ENCODE measurements around the gene GALNT7. TPM values are rescaled to one million over a fixed set of nuclear protein-coding genes. Genes with fewer than 3 reads are reported as not detected.

GALNT7 gene
- total RNA-seq, 1 donor from 2014 or later, result 8.2 TPM

GRCh38 chr4:173171987-173172386 lies 3.4 kb downstream of the GALNT7 start:
- TF ChIP-seq, protein P1, sequence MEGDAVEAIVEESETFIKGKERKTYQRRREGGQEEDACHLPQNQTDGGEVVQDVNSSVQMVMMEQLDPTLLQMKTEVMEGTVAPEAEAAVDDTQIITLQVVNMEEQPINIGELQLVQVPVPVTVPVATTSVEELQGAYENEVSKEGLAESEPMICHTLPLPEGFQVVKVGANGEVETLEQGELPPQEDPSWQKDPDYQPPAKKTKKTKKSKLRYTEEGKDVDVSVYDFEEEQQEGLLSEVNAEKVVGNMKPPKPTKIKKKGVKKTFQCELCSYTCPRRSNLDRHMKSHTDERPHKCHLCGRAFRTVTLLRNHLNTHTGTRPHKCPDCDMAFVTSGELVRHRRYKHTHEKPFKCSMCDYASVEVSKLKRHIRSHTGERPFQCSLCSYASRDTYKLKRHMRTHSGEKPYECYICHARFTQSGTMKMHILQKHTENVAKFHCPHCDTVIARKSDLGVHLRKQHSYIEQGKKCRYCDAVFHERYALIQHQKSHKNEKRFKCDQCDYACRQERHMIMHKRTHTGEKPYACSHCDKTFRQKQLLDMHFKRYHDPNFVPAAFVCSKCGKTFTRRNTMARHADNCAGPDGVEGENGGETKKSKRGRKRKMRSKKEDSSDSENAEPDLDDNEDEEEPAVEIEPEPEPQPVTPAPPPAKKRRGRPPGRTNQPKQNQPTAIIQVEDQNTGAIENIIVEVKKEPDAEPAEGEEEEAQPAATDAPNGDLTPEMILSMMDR (IDR thresholded peaks at IDR 0.05), result no peak
- Histone ChIP-seq H3K4me1 (peaks cover 0 to 17% of the 10 kb centered on the region in 2 donors), H3K9me3 (no peaks in the 10 kb centered on the region), H3K36me3 (no peaks in the 10 kb centered on the region), H3K27ac (no peak overlapping the region), H3K27me3 (no peaks in the 10 kb centered on the region), H3K4me3 (no peak overlapping the region)
- no peak for DNase-seq (ENCODE audit: low spot score in 2 of 2)
- intact Hi-C loops (cut with DNase I), result no loop called here

- Histone ChIP-seq H3K4me1 (peaks cover 0 to 12% of the 10 kb centered on the region in 2 donors), H3K27ac (no peak overlapping the region), H3K36me3 (no peaks in the 10 kb centered on the region), H3K4me3 (no peak overlapping the region), H3K27me3 (no peaks in the 10 kb centered on the region), H3K9me3 (no peaks in the 10 kb centered on the region)
- intact Hi-C loops (cut with DNase I), result no loop called here
- TF ChIP-seq, protein P1 (IDR thresholded peaks at IDR 0.05), result no peak
- DNase-seq (ENCODE audit: low spot score in 2 of 2), result no peak
These were observed 5.6 kb downstream of the GALNT7 start for GRCh38 chr4:173174184-173174583.

DNA sequence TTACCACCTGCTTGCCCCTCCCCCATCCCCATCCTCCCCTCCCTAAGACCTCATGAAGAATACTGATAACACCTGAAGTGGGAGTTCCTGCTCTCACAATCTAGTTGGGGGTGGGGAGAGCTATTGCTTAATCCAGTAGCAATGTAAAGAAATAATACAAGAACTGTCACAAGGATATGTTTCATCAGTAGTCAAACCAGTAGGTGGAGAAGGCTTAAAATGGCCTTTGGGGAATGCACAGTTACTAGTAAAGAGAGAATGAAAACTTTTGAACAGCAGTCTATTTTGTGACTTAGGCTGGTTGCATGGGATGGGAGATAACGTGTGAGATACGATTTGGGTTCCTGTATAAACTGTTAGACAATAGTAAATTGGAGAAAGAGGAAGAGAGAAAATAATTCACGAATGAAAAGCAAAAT lies 6.0 kb downstream of the GALNT7 start:
- H3K4me3 ChIP-seq, result no peak overlapping the region
- H3K4me1 ChIP-seq, result peaks cover 0 to 12% of the 10 kb centered on the region in 2 donors
- TF ChIP-seq, protein P1 (IDR thresholded peaks at IDR 0.05), result no peak
- H3K27me3 ChIP-seq, result no peaks in the 10 kb centered on the region
- intact Hi-C loops (cut with DNase I), result no loop called here
- no peak for DNase-seq (ENCODE audit: low spot score in 2 of 2)
- H3K36me3 ChIP-seq, result no peaks in the 10 kb centered on the region
- no peak overlapping the region for H3K27ac ChIP-seq
- no peaks in the 10 kb centered on the region for H3K9me3 ChIP-seq

- no peak overlapping the region for H3K27ac ChIP-seq
- intact Hi-C loops (cut with DNase I), result no loop called here
These were observed 7.4 kb downstream of the GALNT7 start for GRCh38 chr4:173176010-173176409.

GRCh38 chr4:173177232-173177631 lies 8.6 kb downstream of the GALNT7 start:
- no peaks in the 10 kb centered on the region for H3K9me3 ChIP-seq
- intact Hi-C loops (cut with DNase I), result no loop called here
- no peaks in the 10 kb centered on the region for H3K36me3 ChIP-seq
- no peaks in the 10 kb centered on the region for H3K27me3 ChIP-seq
- H3K27ac ChIP-seq, result no peak overlapping the region
- TF ChIP-seq, protein P1 (IDR thresholded peaks at IDR 0.05), result no peak
- DNase-seq (ENCODE audit: low spot score in 2 of 2), result no peak
- H3K4me3 ChIP-seq, result no peak overlapping the region
- peaks cover 0 to 5% of the 10 kb centered on the region in 2 donors for H3K4me1 ChIP-seq

More at GRCh38 chr4:173176010-173176409, 7.4 kb downstream of the GALNT7 start:
- no peak for DNase-seq (ENCODE audit: low spot score in 2 of 2)
- H3K27me3 ChIP-seq, result no peaks in the 10 kb centered on the region
- no peak overlapping the region for H3K4me3 ChIP-seq
- peaks cover 0 to 9% of the 10 kb centered on the region in 2 donors for H3K4me1 ChIP-seq
- TF ChIP-seq, protein P1 (IDR thresholded peaks at IDR 0.05), result no peak
- no peaks in the 10 kb centered on the region for H3K9me3 ChIP-seq
- H3K36me3 ChIP-seq, result no peaks in the 10 kb centered on the region

- TF ChIP-seq, protein P1 (IDR thresholded peaks at IDR 0.05), result no peak
- intact Hi-C loops (cut with DNase I), result no loop called here
- DNase-seq (ENCODE audit: low spot score in 2 of 2), result no peak
- Histone ChIP-seq H3K36me3 (no peaks in the 10 kb centered on the region), H3K9me3 (no peaks in the 10 kb centered on the region), H3K4me1 (peaks cover 0 to 5% of the 10 kb centered on the region in 2 donors), H3K27ac (peak overlapping the region in 1 of 2 donors; percentile 6), H3K4me3 (no peak overlapping the region), H3K27me3 (no peaks in the 10 kb centered on the region)
These were observed 9.5 kb downstream of the GALNT7 start for GRCh38 chr4:173178144-173178543.
